NCI-H2171 (cell line): ENCODE data around the gene FLRT1.

Experiments used
- DNase-seq: peaks from one replicate; lab custom pipeline; 2025; lab: John Stamatoyannopoulos, UW

The FLRT1 gene

GRCh38 chr11:64006398-64006797, 29.3 kb upstream of the FLRT1 start:
- DNase-seq: no peak

- no peak for DNase-seq
Measured at GRCh38 chr11:64007160-64007628, 28.5 kb upstream of the FLRT1 start.

- DNase-seq: no peak
Measured at GRCh38 chr11:64007629-64008282, 28.0 kb upstream of the FLRT1 start.

- DNase-seq: no peak
Measured at GRCh38 chr11:64008283-64008913, 27.3 kb upstream of the FLRT1 start.

DNA sequence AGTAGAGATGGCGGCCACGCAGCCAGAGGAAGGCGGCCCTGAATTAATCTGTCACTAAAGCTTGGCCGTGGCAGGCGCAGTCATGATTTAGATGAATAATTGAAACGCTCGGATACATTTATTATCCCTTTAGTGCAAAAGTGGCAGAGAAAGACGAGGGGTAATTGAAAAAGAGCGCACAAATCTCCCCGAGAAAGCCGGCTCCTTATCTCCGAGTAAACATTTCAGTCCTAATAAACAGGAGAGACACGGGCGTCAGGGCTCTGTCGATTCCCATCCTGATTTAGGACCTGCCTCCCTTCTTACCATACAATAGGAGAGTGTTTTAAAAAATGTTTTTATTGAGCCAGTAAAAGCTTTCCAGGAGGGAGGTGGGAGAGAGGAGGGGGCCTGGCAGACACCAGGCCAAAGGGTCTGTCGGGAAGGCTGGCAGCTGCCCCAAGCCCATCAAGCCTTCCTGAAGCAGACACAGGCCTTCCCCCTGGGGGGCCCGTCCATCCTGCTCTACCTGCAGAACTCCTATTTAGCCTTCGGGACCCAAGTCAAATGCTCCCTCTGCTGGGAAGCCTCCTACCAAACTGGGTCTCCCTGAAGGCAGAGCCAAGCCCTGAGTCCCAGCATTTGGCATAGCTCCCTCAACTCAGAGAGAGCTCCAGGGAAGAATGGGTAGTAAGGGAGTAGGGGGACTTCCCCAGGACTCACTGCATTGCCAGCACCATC, 26.7 kb upstream of the FLRT1 start:
- DNase-seq: no peak

GRCh38 chr11:64009710-64010109, 26.0 kb upstream of the FLRT1 start:
- DNase-seq: no peak

DNA sequence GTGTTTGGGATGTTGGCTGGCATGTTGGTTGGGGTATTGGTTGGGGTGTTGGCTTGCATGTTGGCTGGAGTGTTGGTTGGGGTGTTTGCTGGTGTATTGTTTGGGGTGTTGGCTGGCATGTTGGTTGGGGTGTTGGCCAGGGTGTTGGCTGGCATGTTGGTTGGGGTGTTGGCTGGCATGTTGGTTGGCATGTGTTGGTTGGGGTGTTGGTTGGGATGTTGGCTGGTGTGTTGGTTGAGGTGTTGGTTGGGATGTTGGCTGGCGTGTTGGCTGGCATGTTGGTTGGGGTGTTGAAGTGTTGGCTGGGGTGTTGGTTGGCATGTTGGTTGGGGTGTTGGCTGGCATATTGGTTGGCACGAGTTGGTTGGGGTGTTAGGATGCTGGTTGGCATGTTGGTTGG, 24.9 kb upstream of the FLRT1 start:
- DNase-seq: no peak

DNA sequence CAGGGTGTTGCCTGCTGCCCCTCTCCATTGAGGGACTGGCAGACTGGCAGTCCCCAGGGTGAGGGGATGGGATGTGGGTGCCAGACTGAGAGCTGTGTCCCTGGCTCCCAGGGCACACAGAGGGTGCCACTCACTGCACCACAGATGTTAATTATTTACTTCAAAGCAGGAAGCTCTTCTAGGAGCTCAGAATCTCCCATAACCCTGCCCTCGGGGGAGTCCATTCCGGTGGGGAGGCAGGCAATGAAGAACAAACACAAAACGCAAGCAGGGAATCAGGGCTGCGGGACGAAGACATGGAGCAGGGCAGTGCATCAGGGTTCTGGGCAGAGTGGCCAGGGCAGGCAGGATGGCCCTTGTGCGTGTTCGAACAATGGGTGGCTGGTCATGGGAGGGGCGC, 24.4 kb upstream of the FLRT1 start:
- no peak for DNase-seq

GRCh38 chr11:64013141-64013896, 22.4 kb upstream of the FLRT1 start:
- DNase-seq: no peak

GRCh38 chr11:64014356-64014755, 21.4 kb upstream of the FLRT1 start:
- DNase-seq: no peak

GRCh38 chr11:64015510-64015909, 20.2 kb upstream of the FLRT1 start:
- DNase-seq: no peak

DNA sequence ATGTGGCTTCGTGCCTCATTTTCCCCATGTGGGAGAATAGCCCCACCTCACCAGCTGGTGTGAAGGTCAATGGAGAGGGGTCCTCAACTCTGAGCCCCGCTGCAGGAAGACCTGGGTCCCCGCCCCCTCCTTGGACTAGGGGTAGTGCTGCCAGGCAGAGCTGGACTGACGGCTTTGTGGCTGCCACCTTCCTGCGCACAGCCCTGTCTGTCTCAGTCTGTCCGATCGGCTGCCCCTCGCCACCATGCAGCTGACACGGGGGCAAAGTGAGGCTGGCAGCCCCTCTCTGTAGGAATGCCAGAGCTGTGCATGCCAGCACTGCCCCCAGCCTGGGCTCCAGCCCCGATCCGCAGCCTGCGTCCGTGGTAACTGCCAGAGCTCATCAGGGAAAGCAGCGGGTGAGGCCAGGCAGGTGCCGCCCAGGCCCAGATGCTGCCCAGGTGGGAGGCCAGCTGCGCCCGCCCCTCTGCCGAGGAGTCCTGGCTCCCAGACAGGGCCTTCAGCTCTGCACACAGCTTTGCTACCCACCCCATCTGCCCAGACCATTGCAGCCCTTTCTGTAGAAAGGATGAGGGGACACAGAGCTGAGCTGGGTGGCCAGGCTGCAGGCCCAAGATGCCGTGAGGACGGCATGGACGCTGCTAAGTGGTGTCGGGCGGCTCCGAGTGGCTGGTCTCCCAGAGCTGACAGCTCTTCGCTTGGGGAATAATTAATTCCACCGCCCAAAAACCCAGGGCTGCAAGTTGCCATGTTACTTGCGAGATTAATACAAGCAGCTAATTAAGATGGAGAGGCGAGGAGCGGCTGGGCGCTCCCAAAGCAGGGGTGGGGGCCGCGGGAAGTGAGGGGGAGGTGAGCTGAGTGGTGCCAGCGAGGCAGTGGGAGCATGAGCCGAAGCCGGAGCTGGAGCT, 19.5 kb upstream of the FLRT1 start:
- peak; percentile 55 for DNase-seq

DNA sequence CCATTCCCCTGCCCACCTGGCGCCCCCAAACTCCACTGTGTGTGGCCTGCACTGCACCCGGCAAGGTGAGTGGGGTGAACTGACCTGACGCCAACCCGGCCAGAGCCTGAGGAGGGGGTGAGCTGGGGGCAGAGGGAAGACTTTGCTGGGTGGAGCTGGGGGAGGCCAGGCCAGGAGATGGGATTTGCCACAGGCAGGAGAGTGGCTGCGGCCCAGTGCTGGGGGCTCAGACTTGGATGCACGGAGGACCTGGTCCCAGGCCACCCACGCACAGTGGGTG, 17.8 kb upstream of the FLRT1 start:
- no peak for DNase-seq

GRCh38 chr11:64018310-64018709, 17.4 kb upstream of the FLRT1 start:
- DNase-seq: no peak

DNA sequence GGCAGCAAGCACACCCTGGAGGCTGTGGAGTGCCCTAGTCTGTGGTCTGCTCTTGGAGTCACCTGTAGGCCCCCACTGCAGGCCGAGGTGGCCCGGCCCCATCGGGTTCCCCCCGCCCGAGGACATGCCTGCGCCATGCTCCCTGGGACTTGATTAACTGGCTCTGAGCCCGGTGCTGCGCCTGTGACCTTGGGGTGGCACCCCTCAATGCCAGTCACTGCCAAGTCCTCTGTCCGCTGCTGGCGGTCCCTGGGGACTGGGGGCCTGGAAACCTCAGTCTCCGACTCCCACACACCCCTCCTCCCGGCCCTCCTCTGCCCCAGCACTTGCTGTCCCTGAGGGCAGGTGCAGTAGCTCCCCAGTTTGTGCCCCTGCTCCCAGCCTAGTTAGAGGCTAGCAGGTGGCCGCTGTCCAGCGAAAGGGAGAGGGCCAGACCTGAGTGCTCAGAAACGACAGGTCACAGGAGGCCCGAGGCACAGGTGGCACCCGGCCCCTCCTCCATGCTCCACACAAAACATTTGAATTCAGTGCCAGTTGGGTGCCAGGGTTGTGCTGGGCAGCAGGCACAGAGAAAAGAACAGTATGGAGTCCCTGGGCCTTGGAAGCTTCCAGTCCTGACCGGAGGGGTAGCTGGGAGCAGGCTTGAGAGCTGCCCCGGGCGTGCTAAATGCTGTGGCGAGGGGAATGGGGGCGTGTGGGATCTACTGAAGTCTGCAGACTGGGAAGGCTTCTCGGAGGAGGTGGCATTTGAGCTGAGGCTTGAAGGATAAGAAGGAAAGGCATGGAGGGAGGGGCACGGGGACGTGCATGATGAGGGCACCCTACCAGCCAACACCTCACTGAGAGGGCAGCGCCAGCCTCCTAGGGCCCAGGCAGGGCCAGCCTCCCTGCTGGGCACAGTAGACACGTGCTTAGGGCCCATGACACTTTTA, 16.4 kb upstream of the FLRT1 start:
- no peak for DNase-seq

DNA sequence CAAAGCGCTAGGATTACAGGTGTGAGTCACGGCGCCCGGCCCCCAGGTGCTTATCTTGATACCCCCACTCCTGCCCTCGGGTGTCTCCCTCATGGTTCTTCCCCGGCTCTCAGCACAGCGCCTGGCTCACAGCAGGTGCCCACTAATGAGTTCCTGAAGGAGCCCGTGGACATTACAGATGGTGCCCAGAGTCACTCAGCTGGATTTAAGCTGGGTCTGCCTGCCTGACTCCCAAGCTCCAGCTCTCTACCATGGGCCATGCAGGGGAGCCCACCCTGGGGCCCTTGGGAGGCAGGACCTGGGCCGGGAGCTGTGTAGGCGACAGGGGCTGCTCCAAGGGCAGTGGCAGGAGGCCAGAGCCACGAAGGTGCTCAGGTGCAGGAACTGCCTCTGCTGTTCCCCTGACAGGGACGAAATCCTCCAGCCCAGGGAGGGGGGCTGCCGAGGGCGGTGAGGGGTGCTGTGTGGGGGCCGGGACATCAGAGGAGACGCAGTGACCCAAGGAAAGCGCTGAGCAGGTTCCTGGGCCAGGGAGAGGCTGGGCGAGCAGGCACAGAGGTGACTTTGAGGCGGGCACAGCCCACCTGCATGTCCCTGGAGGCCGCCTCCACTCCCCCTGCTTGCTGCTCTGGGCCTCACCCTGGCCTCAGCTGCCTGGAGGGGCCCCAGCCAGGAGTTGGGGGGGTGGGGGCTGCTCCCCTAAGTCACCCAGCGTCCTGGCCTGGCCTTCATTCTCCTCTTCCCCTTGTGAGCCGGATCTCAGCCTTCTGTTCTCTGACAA, 14.6 kb upstream of the FLRT1 start:
- DNase-seq: peak; percentile 50

DNA sequence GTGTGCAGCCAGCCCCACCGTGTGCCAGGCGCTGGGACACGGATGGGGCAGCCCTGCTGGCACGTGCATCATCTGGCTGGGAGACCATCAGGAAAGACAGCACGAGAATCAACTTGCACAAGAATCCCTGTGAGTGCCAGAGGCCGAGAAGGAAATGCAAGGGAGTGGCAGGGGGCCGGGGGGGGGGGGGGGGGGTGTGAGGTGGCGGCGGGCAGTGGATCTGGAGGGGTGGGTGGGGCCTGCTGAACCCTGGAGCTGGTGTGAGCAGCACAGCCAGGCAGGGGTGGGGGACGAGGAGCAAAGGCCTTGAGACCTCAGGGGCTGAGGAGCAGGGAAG, 14.0 kb upstream of the FLRT1 start:
- no peak for DNase-seq

DNA sequence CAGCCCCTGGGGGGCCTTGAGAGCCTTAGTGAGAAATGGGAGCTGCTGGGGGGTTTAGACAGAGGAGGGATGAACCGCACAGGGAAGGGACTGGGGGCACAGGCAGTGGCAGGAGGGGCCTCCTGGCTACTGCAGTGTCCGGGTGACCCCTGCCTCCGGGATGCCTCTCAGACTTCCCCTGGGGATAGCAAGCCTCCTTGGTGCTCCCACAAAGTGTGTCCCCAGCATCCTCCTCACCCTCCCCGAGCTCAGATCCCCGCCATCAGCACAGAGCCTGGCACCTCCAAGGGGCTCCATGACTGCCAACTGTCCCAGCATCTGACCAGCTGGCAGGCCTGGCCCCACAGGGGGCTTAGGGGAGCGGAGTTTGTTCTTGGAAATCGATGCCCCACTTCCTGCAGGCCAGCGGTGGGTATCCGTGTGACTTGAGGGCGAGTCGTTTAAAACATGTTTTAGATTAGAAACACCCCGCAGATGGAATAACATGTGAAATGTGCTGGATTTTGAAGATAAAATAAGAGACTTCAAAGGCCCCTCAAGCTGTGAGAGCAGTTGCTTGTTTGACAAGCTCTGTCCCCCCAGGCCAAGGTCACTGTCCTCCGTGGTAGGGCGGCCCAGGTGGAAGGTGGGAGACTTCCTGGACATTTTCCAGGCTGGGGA, 13.5 kb upstream of the FLRT1 start:
- DNase-seq: no peak
